Measurements from ENCODE around the gene GYG1.

The GYG1 gene

GRCh38 chr3:149007567-149008257 is 16.4 kb downstream of the GYG1 start:
- no peak for TF ChIP-seq CTCF (IDR thresholded peaks at IDR 0.05; ENCODE audit: low read depth, low read length, missing control alignments)
- no peak for DNase-seq (ENCODE audit: low read depth)
- H3K4me3 ChIP-seq (ENCODE audit: low read depth, low read length) = no peak overlapping the region

GRCh38 chr3:149009732-149010131 is 18.4 kb downstream of the GYG1 start:
- no peak overlapping the region for H3K4me3 ChIP-seq (ENCODE audit: low read depth, low read length)
- no peak for TF ChIP-seq CTCF (IDR thresholded peaks at IDR 0.05; ENCODE audit: low read depth, low read length, missing control alignments)
- no peak for DNase-seq (ENCODE audit: low read depth)

- no peak overlapping the region for H3K4me3 ChIP-seq (ENCODE audit: low read depth, low read length)
- DNase-seq (ENCODE audit: low read depth) = no peak
- no peak for TF ChIP-seq CTCF (IDR thresholded peaks at IDR 0.05; ENCODE audit: low read depth, low read length, missing control alignments)
Observed at GRCh38 chr3:149010504-149010951, 19.2 kb downstream of the GYG1 start.

- no peak for TF ChIP-seq CTCF (IDR thresholded peaks at IDR 0.05; ENCODE audit: low read depth, low read length, missing control alignments)
- no peak for DNase-seq (ENCODE audit: low read depth)
- no peak overlapping the region for H3K4me3 ChIP-seq (ENCODE audit: low read depth, low read length)
Observed at GRCh38 chr3:149010966-149011365, 19.6 kb downstream of the GYG1 start.

- DNase-seq (ENCODE audit: low read depth) = no peak
- no peak overlapping the region for H3K4me3 ChIP-seq (ENCODE audit: low read depth, low read length)
- no peak for TF ChIP-seq CTCF (IDR thresholded peaks at IDR 0.05; ENCODE audit: low read depth, low read length, missing control alignments)
Observed at GRCh38 chr3:149011676-149012075, 20.3 kb downstream of the GYG1 start.

GRCh38 chr3:149013726-149014125 is 22.4 kb downstream of the GYG1 start:
- no peak overlapping the region for H3K4me3 ChIP-seq (ENCODE audit: low read depth, low read length)
- no peak for DNase-seq (ENCODE audit: low read depth)
- TF ChIP-seq CTCF (IDR thresholded peaks at IDR 0.05; ENCODE audit: low read depth, low read length, missing control alignments) = no peak

- TF ChIP-seq CTCF (IDR thresholded peaks at IDR 0.05; ENCODE audit: low read depth, low read length, missing control alignments) = no peak
- no peak for DNase-seq (ENCODE audit: low read depth)
- no peak overlapping the region for H3K4me3 ChIP-seq (ENCODE audit: low read depth, low read length)
Observed at GRCh38 chr3:149015393-149015792, 24.1 kb downstream of the GYG1 start.
